Suprapubic skin (tissue), 4 donors: ENCODE results near the gene BCL2A1.
"Not testable (repeated sequence)": the region's sequence is repeated elsewhere in the genome, so short reads cannot be mapped to it uniquely, and the experiment has no call there.

ENCODE experiments used
- CTCF ChIP-seq, 2 donors: fragments of 200-600 bp in 1 of 2; fragments of 450-650 bp in 1 of 2; sonication (generic) in 1 of 2; IDR thresholded peaks; one replicate each; pipeline ENCODE4 v1.5.1; 2016 to 2019; ENCODE audit warnings: antibody characterized with exemption in 2 of 2, mild to moderate bottlenecking in 1 of 2, moderate library complexity in 1 of 2
- POLR2A ChIP-seq, 2 donors: fragments of 450-650 bp; IDR thresholded peaks; one replicate each; pipeline ENCODE4 v1.6.1; 2017; ENCODE audit warnings: antibody characterized with exemption in 2 of 2, mild to moderate bottlenecking in 2 of 2, moderate library complexity in 2 of 2
- POLR2AphosphoS5 ChIP-seq, 3 donors: sonication (generic); formaldehyde crosslinking; IDR thresholded peaks; one replicate each; pipeline ENCODE4 v1.6.1; 2017; ENCODE audit warnings: antibody characterized with exemption in 3 of 3

GRCh38 chr15:80016506-80016905 lies 45.5 kb upstream of the BCL2A1 start:
- not testable (repeated sequence) for TF ChIP-seq CTCF, POLR2A, POLR2AphosphoS5 (IDR thresholded peaks at IDR 0.05)
